K562 (cell line): Measurements from ENCODE around the gene MYO18B. TPM values are rescaled to one million over a fixed set of nuclear protein-coding genes. Genes with fewer than 3 reads are reported as not detected.

Experiments used
- ATAC-seq: fragments of 200-7000 bp; cut with Tn5 transposase; 3 replicates; pipeline ENCODE4 v1.9.1; 2020; ENCODE audit warnings: moderate library complexity
- BruUV-seq: library from RNA; stranded (reverse); fragments of 400-500 nt; replicated peaks from 2 replicates; lab custom pipeline; 2021; lab: Mats Ljungman, UMichigan
- CTCF ChIA-PET: fragments of 300-600 bp; formaldehyde crosslinking; extraction: SDS; loops from one replicate; lab custom pipeline; 2021; ENCODE audit warnings: low intra/inter-chr PET ratio; lab: Yijun Ruan, JAX
- POLR2A ChIA-PET: fragments of 300-600, 350-650 bp; sonication (Branson Sonifier 250); formaldehyde crosslinking; extraction: SDS; loops from one replicate; lab custom pipeline; 2021; ENCODE audit warnings: antibody characterized with exemption, inconsistent platforms; lab: Yijun Ruan, JAX
- DNase-seq, 4 experiments: peaks; one replicate each; pipeline versions ENCODE4 v3.0.0 to v3.0.0-alpha.2; 2011 to 2018; ENCODE audit warnings: low spot score in 3 of 4, mixed read lengths in 3 of 4; ENCODE audit errors: extremely low read depth in 1 of 4
- FAIRE-seq: peaks from 2 replicates; lab custom pipeline; 2011; peaks lifted over from hg19 to GRCh38; lab: Jason Lieb, UNC
- H2AFZ ChIP-seq: 2 replicates; pipeline ENCODE4 v1.6.0; 2011; ENCODE audit warnings: low read depth, low read length, control low read depth, inconsistent platforms
- H3K27ac ChIP-seq: fragments of 200-600 bp; 3 replicates; pipeline ENCODE4 v1.8.0; 2011; ENCODE audit warnings: low read depth, mild to moderate bottlenecking, control low read depth, inconsistent platforms, low read length, moderate library complexity, mixed read lengths; ENCODE audit errors: extremely low read depth
- H3K27me3 ChIP-seq, 2 experiments: fragments of 300-600 bp in 1 of 2; 2 replicates in 1 of 2; 3 replicates in 1 of 2; pipeline versions ENCODE4 v1.6.0 to v1.8.0; 2011; ENCODE audit warnings: inconsistent platforms in 2 of 2, low read length in 2 of 2, mild to moderate bottlenecking in 1 of 2, mixed read lengths in 1 of 2, moderate library complexity in 1 of 2; ENCODE audit not compliant: control insufficient read depth in 2 of 2, insufficient read depth in 2 of 2
- H3K36me3 ChIP-seq: fragments of 300-600 bp; 3 replicates; pipeline ENCODE4 v1.8.0; 2011; ENCODE audit warnings: mild to moderate bottlenecking, low read length, inconsistent platforms; ENCODE audit not compliant: control insufficient read depth, insufficient read depth
- H3K4me1 ChIP-seq, 2 experiments: fragments of 200-600 bp in 1 of 2; replicated peaks in 1 of 2; 2 replicates in 1 of 2; 3 replicates in 1 of 2; pipeline versions ENCODE4 v1.5.1 to v1.8.0; 2011; ENCODE audit warnings: inconsistent platforms in 2 of 2, low read length in 2 of 2, mild to moderate bottlenecking in 1 of 2, mixed read lengths in 1 of 2, moderate library complexity in 1 of 2; ENCODE audit not compliant: control insufficient read depth in 2 of 2, insufficient read depth in 2 of 2
- H3K4me2 ChIP-seq: 2 replicates; pipeline ENCODE4 v1.6.1; 2011; ENCODE audit warnings: low read length, control low read depth, inconsistent platforms, mixed read lengths; ENCODE audit not compliant: insufficient read depth
- H3K4me3 ChIP-seq: fragments of 200-600 bp; sonication (generic), shearing (Covaris generic); 2 replicates; pipeline ENCODE4 v1.5.1; 2016; ENCODE audit warnings: control low read depth, inconsistent platforms
- H3K79me2 ChIP-seq: fragments of 200-600 bp; 3 replicates; pipeline ENCODE4 v1.8.0; 2011; ENCODE audit warnings: low read length, inconsistent platforms; ENCODE audit not compliant: control insufficient read depth, insufficient read depth
- H3K9ac ChIP-seq, 2 experiments: 2 replicates each; pipeline versions ENCODE4 v1.6.0 to v1.6.1; 2011; ENCODE audit warnings: low read depth in 2 of 2, low read length in 2 of 2, control low read depth in 1 of 2, inconsistent platforms in 1 of 2, mild to moderate bottlenecking in 1 of 2, mixed read lengths in 1 of 2; ENCODE audit not compliant: insufficient read depth in 1 of 2
- H3K9me1 ChIP-seq: one replicate; pipeline ENCODE4 v1.6.0; 2011; ENCODE audit warnings: inconsistent platforms, mild to moderate bottlenecking, low read length, moderate library complexity; ENCODE audit not compliant: control insufficient read depth, insufficient read depth
- H3K9me3 ChIP-seq: replicated peaks from 2 replicates; pipeline ENCODE4 v1.5.1; 2011; ENCODE audit warnings: low read depth, low read length, inconsistent platforms; ENCODE audit not compliant: control insufficient read depth, insufficient read depth
- H4K20me1 ChIP-seq: replicated peaks from 2 replicates; pipeline ENCODE4 v1.6.1; 2011; ENCODE audit warnings: low read length, inconsistent platforms, mixed read lengths; ENCODE audit not compliant: control insufficient read depth, insufficient read depth
- ETV5 ChIP-seq: sonication (generic); formaldehyde crosslinking; IDR thresholded peaks from 2 replicates; pipeline ENCODE4 v1.4.0; 2020; ENCODE audit warnings: low read depth, mild to moderate bottlenecking, missing genetic modification reagents
- SPI1 ChIP-seq: IDR thresholded peaks from 2 replicates; pipeline ENCODE4 v1.6.1; 2011; ENCODE audit warnings: low read depth, low read length, control low read depth, borderline replicate concordance
- ZBTB11 ChIP-seq, 3 experiments: fragments of 200-800 bp in 1 of 3; fragments of 250-450 bp in 1 of 3; fragments of 450-650 bp in 1 of 3; sonication (Bioruptor Pico) in 1 of 3; sonication (Bioruptor generic) in 1 of 3; formaldehyde crosslinking in 1 of 3; IDR thresholded peaks; 2 replicates each; pipeline versions ENCODE4 v1.6.1 to v1.8.0; 2016 to 2022; ENCODE audit warnings: mild to moderate bottlenecking in 2 of 3, missing genetic modification characterization in 2 of 3, missing compliant biosample characterization in 1 of 3, moderate library complexity in 1 of 3
- ZBTB40 ChIP-seq, 2 experiments: fragments of 450-650 bp in 1 of 2; sonication (generic) in 1 of 2; formaldehyde crosslinking in 1 of 2; IDR thresholded peaks; 2 replicates each; pipeline versions ENCODE4 v1.7.1 to v1.9.0; 2016 to 2022; ENCODE audit warnings: inconsistent platforms in 1 of 2, mild to moderate bottlenecking in 1 of 2, missing genetic modification reagents in 1 of 2
- WGBS: fragments of 100-300 bp; shearing (Covaris generic); methylation state at CpG from one replicate; pipeline ENCODE4 v1.1.6; 2016; ENCODE audit warnings: low coverage, mixed read lengths; ENCODE audit not compliant: insufficient coverage; ENCODE audit errors: missing lambda C conversion rate; 5-methylcytosine and 5-hydroxymethylcytosine counted together
- in situ Hi-C: fragments of 300-500 bp; cut with MboI; formaldehyde crosslinking; loops from 4 replicates; pipeline ENCODE4 v1.15.0; 2018; ENCODE audit warnings: inconsistent platforms, mixed read lengths
- intact Hi-C: fragments of 100-400 bp; cut with micrococcal nuclease; formaldehyde crosslinking; loops from 2 replicates; pipeline ENCODE4 v1.14.2; 2022
- polyA plus RNA-seq, 8 experiments: library from polyadenylated mRNA; depleted of rRNA in 4 of 8; stranded (reverse) in 5 of 8; unstranded in 3 of 8; fragments of >200 nt; fragmentation: Nextera tagmentation in 2 of 8; fragmentation: Illumina TruSeq in 1 of 8; extraction: Ambion mirVana in 2 of 8; extraction: Trizol in 1 of 8; gene quantifications; 2 replicates each; pipeline versions ENCODE4 v1.2.1 to v1.2.3, GENCODE V29; 2011 to 2014; ENCODE audit warnings: inconsistent platforms in 1 of 8, missing spikeins in 1 of 8
- total RNA-seq, 7 experiments: library from RNA; depleted of rRNA in 6 of 7; stranded (reverse); fragments of >200 nt in 6 of 7; fragmentation: Illumina TruSeq in 2 of 7; extraction: Trizol in 2 of 7; gene quantifications; 2 replicates each; pipeline versions ENCODE4 v1.2.1 to v1.2.3, GENCODE V29; 2011 to 2021; ENCODE audit warnings: low replicate concordance in 1 of 7

The MYO18B gene
- total and polyA plus RNA-seq, 9 of the 15 experiments (the other 6 are each of a cell fraction or from before 2014, with no cell fraction given) = 0.06 to 7.0 (median 4.3) TPM

- CTCF ChIA-PET = no interaction called here
- Histone ChIP-seq H3K36me3 (no peaks in the 10 kb centered on the region), H3K4me2 (no peak overlapping the region), H3K79me2 (no peaks in the 10 kb centered on the region)
- peak in 1 of 3 experiments; percentile 68; a peak in 2 of 6 replicates for TF ChIP-seq ZBTB11 (CRISPR knock-in tag; IDR thresholded peaks at IDR 0.05)
- TF ChIP-seq ETV5 (CRISPR knock-in tag) = no peak
- TF ChIP-seq ZBTB40 (IDR thresholded peaks at IDR 0.05) = 0 out of 2 replicates have a peak, but pooled peaks have one; percentile 34
- no peak for TF ChIP-seq ZBTB40 (CRISPR knock-in tag; IDR thresholded peaks at IDR 0.05)
- TF ChIP-seq SPI1 = peak; percentile 88
- TF ChIP-seq, all 486 proteins: peak for 3
- FAIRE-seq (no peak), DNase-seq (no peak), ATAC-seq (no peak; the same call in 2 of the 3 replicates)
- in situ Hi-C loops = no loop called here
- H2AFZ ChIP-seq = no peak overlapping the region
- no peaks in the 10 kb centered on the region for H3K4me1 ChIP-seq
- no peaks in the 10 kb centered on the region for H4K20me1 ChIP-seq
- intact Hi-C loops = no loop called here
- H3K4me3 ChIP-seq = no peak overlapping the region
- 19% methylated on average over 5 of the region's 8 CpGs for WGBS
- POLR2A ChIA-PET = no interaction called here
- no peak overlapping the region for H3K9ac ChIP-seq
- no peaks in the 10 kb centered on the region for H3K27me3 ChIP-seq
- no peaks in the 10 kb centered on the region for H3K9me1 ChIP-seq
- BruUV-seq = no TSS peak
- H3K27ac ChIP-seq = no peak overlapping the region
- no peaks in the 10 kb centered on the region for H3K9me3 ChIP-seq
Measured at GRCh38 chr22:25987948-25988347, 246.0 kb downstream of the MYO18B start.
